Gastrocnemius medialis (tissue), 4 donors: ENCODE data around the gene UBE2L6. TPM values are rescaled to one million over a fixed set of nuclear protein-coding genes. Genes with fewer than 3 reads are reported as not detected.

ENCODE experiments used
- ATAC-seq, 2 donors: fragments of 150-250 bp; one replicate each; pipeline ENCODE4 v1.9.1; 2016
- DNase-seq, 2 donors: peaks; one replicate each; pipeline ENCODE4 v3.0.0-alpha.2; 2019
- H3K27ac ChIP-seq, 4 donors: fragments of 200-600 bp; sonication (generic); 1 replicate in 1 of 4; 2 replicates in 3 of 4; pipeline ENCODE4 v1.5.1; 2016 to 2018; ENCODE audit warnings: mild to moderate bottlenecking in 2 of 4, moderate library complexity in 1 of 4
- H3K27me3 ChIP-seq, 3 donors: fragments of 200-600 bp; sonication (generic) in 2 of 3; 1 replicate in 1 of 3; 2 replicates in 2 of 3; pipeline versions ENCODE4 v1.5.1 to v1.6.0; 2016 to 2019; ENCODE audit warnings: mild to moderate bottlenecking in 1 of 3, moderate library complexity in 1 of 3
- H3K36me3 ChIP-seq, 2 donors: fragments of 200-600 bp; sonication (generic) in 1 of 2; one replicate each; pipeline ENCODE4 v1.5.1; 2017 to 2018
- H3K4me1 ChIP-seq, 2 donors: fragments of 200-600 bp; sonication (generic) in 1 of 2; one replicate each; pipeline ENCODE4 v1.5.1; 2016 to 2017; ENCODE audit warnings: mild to moderate bottlenecking in 2 of 2
- H3K4me3 ChIP-seq, 4 donors: fragments of 200-600 bp; sonication (generic) in 3 of 4; 1 replicate in 1 of 4; 2 replicates in 3 of 4; pipeline ENCODE4 v1.5.1; 2016 to 2019; ENCODE audit warnings: mild to moderate bottlenecking in 2 of 4
- H3K9me3 ChIP-seq, 3 donors: fragments of 200-600 bp; sonication (generic) in 2 of 3; 1 replicate in 1 of 3; 2 replicates in 2 of 3; pipeline ENCODE4 v1.5.1; 2016 to 2019
- CTCF ChIP-seq, 5 experiments: fragments of 450-650 bp in 3 of 5; fragments of 200-600 bp in 2 of 5; sonication (generic) in 2 of 5; IDR thresholded peaks in 4 of 5; conservative IDR thresholded peaks in 1 of 5; 1 replicate in 4 of 5; 2 replicates in 1 of 5; pipeline ENCODE4 v1.5.1; 2016 to 2019; ENCODE audit warnings: antibody characterized with exemption in 5 of 5, mild to moderate bottlenecking in 3 of 5, moderate library complexity in 3 of 5
- POLR2A ChIP-seq, 2 donors: fragments of 450-650 bp; IDR thresholded peaks; one replicate each; pipeline ENCODE4 v1.6.1; 2017; ENCODE audit warnings: antibody characterized with exemption in 2 of 2, mild to moderate bottlenecking in 2 of 2, moderate library complexity in 2 of 2
- in situ Hi-C, 4 donors: fragments of 200-750 bp; cut with MboI; loops; one replicate each; pipeline versions ENCODE4 v1.15.0 to v1.8.0; 2017; ENCODE audit warnings: low sequenced_read_pairs in 4 of 4
- intact Hi-C: fragments of 100-400 bp; cut with DNase I; formaldehyde crosslinking; loops from one replicate; pipeline ENCODE4 v1.15.1; 2023; ENCODE audit warnings: low total_unique reads
- total RNA-seq, 4 donors: library from RNA; depleted of rRNA; stranded (reverse); fragments of >200 nt; gene quantifications; one replicate each; pipeline versions ENCODE4 v1.1.0 to v1.2.3, GENCODE V29; 2016

The UBE2L6 gene
- total RNA-seq, 4 donors from 2014 or later, result 5.5 to 9.0 (median 6.7) TPM

- no peaks in the 10 kb centered on the region for H3K27me3 ChIP-seq
- peaks cover 13 to 32% of the 10 kb centered on the region in 2 donors for H3K4me1 ChIP-seq
- intact Hi-C loops (loop anchor here (2.0 to 10.0 kb wide), 3 partner anchors 31 to 229 kb away; partner anchors contain the start of gene SERPING1), in situ Hi-C loops (loop anchor here in 3 of 4 donors (5.0 to 25.0 kb wide), 2 partner anchors 76 to 246 kb away; no protein-coding TSS in a partner anchor)
- ATAC-seq (peak; percentile 76 to 87), DNase-seq (no peak)
- H3K36me3 ChIP-seq, result no peaks in the 10 kb centered on the region
- TF ChIP-seq POLR2A (IDR thresholded peaks at IDR 0.05) (no peak), CTCF (IDR thresholded peaks at IDR 0.05 in 4 of 5, conservative IDR thresholded peaks at IDR 0.05 in 1 of 5) (no peak)
- peak overlapping the region; percentile 81 to 99 (median 88) for H3K4me3 ChIP-seq
- peak overlapping the region; percentile 74 to 79 (median 78) for H3K27ac ChIP-seq
- no peaks in the 10 kb centered on the region for H3K9me3 ChIP-seq
These were observed 1.2 kb downstream of the UBE2L6 start for GRCh38 chr11:57566005-57566904.

- peaks cover 10 to 22% of the 10 kb centered on the region in 2 donors for H3K4me1 ChIP-seq
- TF ChIP-seq CTCF (IDR thresholded peaks at IDR 0.05 in 4 of 5, conservative IDR thresholded peaks at IDR 0.05 in 1 of 5) (no peak), POLR2A (IDR thresholded peaks at IDR 0.05) (no peak)
- intact Hi-C loops, result loop anchor here (5.0 to 10.0 kb wide), 2 partner anchors 232 to 260 kb away; no protein-coding TSS in a partner anchor
- in situ Hi-C loops, result loop anchor here in 1 of 4 donors (25.0 kb wide), 1 partner anchor 250 kb away; no protein-coding TSS in a partner anchor
- DNase-seq, result no peak
- no peak overlapping the region for H3K27ac ChIP-seq
- H3K4me3 ChIP-seq, result no peak overlapping the region
- H3K9me3 ChIP-seq, result no peaks in the 10 kb centered on the region
- no peak for ATAC-seq
- no peaks in the 10 kb centered on the region for H3K27me3 ChIP-seq
- H3K36me3 ChIP-seq, result peaks cover 0 to 9% of the 10 kb centered on the region in 2 donors
These were observed 4.9 kb downstream of the UBE2L6 start for GRCh38 chr11:57562596-57562995.

GRCh38 chr11:57560146-57560545 is 7.3 kb downstream of the UBE2L6 start:
- Histone ChIP-seq H3K4me1 (no peaks in the 10 kb centered on the region), H3K4me3 (no peak overlapping the region), H3K36me3 (peaks cover 0 to 9% of the 10 kb centered on the region in 2 donors), H3K27ac (no peak overlapping the region), H3K27me3 (no peaks in the 10 kb centered on the region), H3K9me3 (no peaks in the 10 kb centered on the region)
- TF ChIP-seq POLR2A (IDR thresholded peaks at IDR 0.05) (no peak), CTCF (IDR thresholded peaks at IDR 0.05 in 4 of 5, conservative IDR thresholded peaks at IDR 0.05 in 1 of 5) (no peak)
- in situ Hi-C loops (loop anchor here in 1 of 4 donors (25.0 kb wide), 1 partner anchor 252 kb away; no protein-coding TSS in a partner anchor), intact Hi-C loops (loop anchor here (5.0 to 10.0 kb wide), 2 partner anchors 235 to 262 kb away; no protein-coding TSS in a partner anchor)
- no peak for DNase-seq
- ATAC-seq, result no peak

GRCh38 chr11:57556041-57556440 is 11.4 kb downstream of the UBE2L6 start:
- DNase-seq (no peak), ATAC-seq (no peak)
- in situ Hi-C loops (loop anchor here in 1 of 4 donors (25.0 kb wide), 1 partner anchor 256 kb away; no protein-coding TSS in a partner anchor), intact Hi-C loops (no loop called here)
- Histone ChIP-seq H3K36me3 (peaks cover 0 to 28% of the 10 kb centered on the region in 2 donors), H3K4me3 (no peak overlapping the region), H3K9me3 (no peaks in the 10 kb centered on the region), H3K4me1 (no peaks in the 10 kb centered on the region), H3K27me3 (no peaks in the 10 kb centered on the region), H3K27ac (no peak overlapping the region)
- TF ChIP-seq CTCF (IDR thresholded peaks at IDR 0.05 in 4 of 5, conservative IDR thresholded peaks at IDR 0.05 in 1 of 5) (no peak), POLR2A (IDR thresholded peaks at IDR 0.05) (no peak)
